Measurements from ENCODE around the gene PTPN7. TPM values are rescaled to one million over a fixed set of nuclear protein-coding genes. Genes with fewer than 3 reads are reported as not detected.

Gene PTPN7
- total and polyA plus RNA-seq, 8 donors: 0.23 to 2.9 (median 1.0) TPM

DNA sequence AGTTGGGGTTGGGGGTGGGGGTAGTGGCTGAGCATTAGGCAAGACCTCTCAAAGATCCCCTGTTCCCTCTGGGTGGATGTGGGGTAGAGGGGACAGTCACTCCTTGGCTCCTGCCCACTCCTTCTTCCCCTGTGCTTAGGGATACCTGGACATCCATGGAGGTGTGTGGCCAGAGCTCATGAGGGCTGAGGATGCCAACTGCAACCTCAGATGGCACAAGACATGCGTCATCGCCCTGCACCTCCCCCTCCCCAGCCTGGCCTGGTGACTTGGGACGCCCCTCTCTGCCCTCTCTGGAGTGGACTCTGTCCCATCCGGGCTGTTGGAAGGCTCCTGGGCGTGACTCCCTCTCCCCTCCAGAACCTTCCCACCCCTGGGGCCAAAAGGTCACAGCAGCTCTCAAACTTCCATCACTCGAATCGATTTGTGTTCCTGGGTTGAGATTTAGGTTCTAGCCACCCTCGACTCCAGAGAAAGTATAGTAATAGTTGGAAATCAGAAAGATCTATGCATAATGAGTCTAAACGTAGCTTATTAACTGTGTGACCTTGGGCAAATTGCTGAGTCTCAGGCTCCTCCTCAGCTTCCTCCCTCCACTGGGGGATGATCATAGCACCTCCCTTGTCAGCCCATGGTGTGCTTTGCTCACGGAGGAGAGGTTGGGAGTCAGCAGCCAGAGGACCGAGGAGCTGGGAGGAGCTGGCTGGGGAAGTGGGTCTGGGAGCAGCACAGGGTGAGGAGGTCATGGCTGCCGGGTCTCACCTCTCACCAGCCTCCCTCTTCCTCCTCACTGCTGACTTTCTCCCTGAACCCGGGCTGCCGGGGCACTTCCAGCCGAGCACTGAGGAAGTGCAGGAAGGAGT is 2.2 kb upstream of the PTPN7 start:
- ATAC-seq (no peak), FAIRE-seq (no peak), DNase-seq (no peak)
- TF ChIP-seq, protein P1, sequence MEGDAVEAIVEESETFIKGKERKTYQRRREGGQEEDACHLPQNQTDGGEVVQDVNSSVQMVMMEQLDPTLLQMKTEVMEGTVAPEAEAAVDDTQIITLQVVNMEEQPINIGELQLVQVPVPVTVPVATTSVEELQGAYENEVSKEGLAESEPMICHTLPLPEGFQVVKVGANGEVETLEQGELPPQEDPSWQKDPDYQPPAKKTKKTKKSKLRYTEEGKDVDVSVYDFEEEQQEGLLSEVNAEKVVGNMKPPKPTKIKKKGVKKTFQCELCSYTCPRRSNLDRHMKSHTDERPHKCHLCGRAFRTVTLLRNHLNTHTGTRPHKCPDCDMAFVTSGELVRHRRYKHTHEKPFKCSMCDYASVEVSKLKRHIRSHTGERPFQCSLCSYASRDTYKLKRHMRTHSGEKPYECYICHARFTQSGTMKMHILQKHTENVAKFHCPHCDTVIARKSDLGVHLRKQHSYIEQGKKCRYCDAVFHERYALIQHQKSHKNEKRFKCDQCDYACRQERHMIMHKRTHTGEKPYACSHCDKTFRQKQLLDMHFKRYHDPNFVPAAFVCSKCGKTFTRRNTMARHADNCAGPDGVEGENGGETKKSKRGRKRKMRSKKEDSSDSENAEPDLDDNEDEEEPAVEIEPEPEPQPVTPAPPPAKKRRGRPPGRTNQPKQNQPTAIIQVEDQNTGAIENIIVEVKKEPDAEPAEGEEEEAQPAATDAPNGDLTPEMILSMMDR (IDR thresholded peaks at IDR 0.05): no peak
- H3K27me3 ChIP-seq: no peaks in the 10 kb centered on the region
- WGBS, 2 donors: 30 to 41% methylated on average over 12 to 15 of the region's 15 CpGs
- no peak overlapping the region for H3K27ac ChIP-seq
- H3K9me3 ChIP-seq: no peaks in the 10 kb centered on the region
- intact Hi-C loops (cut with DNase I): no loop called here
- H3K36me3 ChIP-seq: no peaks in the 10 kb centered on the region
- H3K4me3 ChIP-seq: no peak overlapping the region
- H3K4me1 ChIP-seq: no peaks in the 10 kb centered on the region

DNA sequence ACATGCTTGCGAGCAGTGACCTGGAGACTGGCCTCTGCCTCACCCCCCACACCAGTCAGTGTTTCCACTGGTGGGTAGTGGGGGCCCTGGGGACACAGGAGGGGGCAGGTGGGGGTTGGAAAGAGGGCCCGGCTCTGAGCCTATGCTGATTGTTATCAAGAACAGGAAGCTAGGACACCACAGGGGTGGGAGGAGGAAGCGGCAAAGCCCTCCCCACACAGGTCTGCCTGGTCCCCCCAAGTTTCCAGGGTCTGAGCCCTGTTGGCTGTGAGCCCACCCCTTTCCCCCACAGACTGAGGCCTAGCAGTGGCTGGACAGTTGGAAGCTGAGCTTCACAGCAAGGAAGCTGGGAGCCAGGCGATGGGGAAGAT is 1.6 kb upstream of the PTPN7 start:
- 81 to 86% methylated on average over 4 of the region's 4 CpGs for WGBS, 2 donors
- Histone ChIP-seq H3K36me3 (no peaks in the 10 kb centered on the region), H3K27me3 (no peaks in the 10 kb centered on the region), H3K4me3 (no peak overlapping the region), H3K4me1 (no peaks in the 10 kb centered on the region), H3K27ac (no peak overlapping the region), H3K9me3 (no peaks in the 10 kb centered on the region)
- TF ChIP-seq, protein P1 (IDR thresholded peaks at IDR 0.05): no peak
- FAIRE-seq (no peak), ATAC-seq (peak in 1 of 4 donors; percentile 14), DNase-seq (no peak)
- intact Hi-C loops (cut with DNase I): no loop called here

DNA sequence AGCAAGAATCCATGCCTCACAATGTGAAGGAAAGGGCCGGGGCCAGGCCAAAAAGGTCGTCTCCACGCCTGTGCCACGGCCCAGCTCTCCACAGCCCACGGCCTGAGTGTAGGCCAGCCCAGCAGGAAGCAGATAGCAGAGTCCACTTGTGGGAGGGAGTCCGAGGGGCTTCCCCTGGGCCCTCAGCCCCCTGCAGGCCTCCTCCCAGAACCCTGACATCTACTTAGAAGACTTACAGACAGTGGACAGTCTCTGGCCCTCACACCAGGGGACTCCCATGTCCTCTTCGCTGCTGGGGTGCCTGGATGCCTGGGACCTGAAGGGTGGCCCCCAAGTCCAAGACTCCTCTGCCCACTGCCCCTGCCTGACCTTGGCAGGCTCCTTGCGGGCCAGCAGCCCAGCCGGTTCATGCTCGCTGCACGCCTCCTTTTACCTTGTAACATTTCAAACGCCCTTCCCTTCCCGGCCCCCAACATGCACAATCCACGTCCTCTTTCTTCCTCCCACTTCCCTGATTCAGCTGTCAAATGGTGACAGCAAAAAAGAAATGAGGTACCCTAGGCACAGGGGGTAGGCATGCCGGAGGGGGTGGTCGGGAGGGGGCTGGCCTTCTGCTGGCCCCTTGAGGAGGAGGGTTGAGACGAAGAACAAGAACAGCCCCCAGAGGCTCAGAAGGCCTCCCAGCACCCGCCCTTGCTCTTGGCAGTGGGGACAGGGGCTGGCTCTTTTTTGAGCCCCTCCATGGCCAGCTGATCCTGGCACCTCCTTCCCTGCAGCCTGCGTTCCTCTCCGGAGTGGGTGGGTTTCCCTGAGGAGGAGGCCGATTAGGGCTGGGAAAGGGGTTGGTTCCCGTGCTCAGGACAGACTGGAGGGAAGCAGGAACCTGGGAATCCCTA is 997 bp upstream of the PTPN7 start:
- Histone ChIP-seq H3K4me3 (peak overlapping the region in 1 of 4 donors; percentile 28), H3K27me3 (no peaks in the 10 kb centered on the region), H3K27ac (no peak overlapping the region), H3K4me1 (no peaks in the 10 kb centered on the region), H3K9me3 (no peaks in the 10 kb centered on the region), H3K36me3 (no peaks in the 10 kb centered on the region)
- intact Hi-C loops (cut with DNase I): no loop called here
- TF ChIP-seq, protein P1 (IDR thresholded peaks at IDR 0.05): no peak
- FAIRE-seq (no peak), DNase-seq (no peak), ATAC-seq (no peak)
- 77 to 81% methylated on average over 22 of the region's 22 CpGs for WGBS, 2 donors

DNA sequence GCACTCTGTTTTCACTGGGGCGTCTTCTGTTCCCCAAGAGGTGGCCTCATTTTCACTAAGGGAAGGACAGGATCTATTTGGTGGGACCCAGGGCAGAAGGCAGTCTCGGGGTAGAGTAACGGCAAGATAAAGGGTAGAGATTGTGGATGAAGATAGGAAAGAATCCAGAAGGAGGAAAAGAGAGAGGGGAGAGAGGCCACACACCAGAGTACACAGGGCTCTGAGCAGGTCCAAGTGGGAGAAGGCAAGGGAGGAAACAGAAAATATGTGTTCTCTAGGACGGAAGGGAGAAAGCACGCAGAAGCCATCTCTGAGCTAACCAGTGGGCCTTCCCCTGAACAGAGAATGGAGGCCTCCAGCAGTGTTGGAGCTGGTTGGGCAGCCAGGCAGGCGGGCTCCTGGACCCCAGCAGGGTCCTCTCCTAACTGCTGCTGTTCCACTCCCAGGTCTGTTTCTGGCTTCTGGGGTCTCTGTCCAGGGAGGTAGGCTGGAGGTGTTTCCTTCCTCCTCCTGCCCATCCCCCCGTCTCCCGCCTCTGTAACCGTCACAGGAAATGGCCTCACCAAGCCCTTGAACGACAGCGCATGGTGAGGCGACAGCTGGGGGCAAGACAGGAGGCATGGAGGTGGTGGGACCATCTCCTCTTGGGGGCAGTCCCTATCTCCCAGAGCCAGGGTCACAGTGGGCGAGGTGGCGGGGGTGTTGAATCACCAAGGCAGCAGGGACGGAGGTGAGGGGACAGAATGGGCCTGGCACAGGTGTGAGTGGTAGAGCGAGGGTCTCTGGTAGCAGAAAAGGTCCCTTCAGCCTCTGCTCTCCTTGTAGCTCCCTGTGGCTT is 649 bp downstream of the PTPN7 start:
- Histone ChIP-seq H3K27ac (peak overlapping the region in 2 of 4 donors; percentile 19 to 55), H3K9me3 (no peaks in the 10 kb centered on the region), H3K27me3 (no peaks in the 10 kb centered on the region), H3K4me1 (peaks cover 0 to 5% (median 0%) of the 10 kb centered on the region in 3 donors), H3K36me3 (no peaks in the 10 kb centered on the region), H3K4me3 (peak overlapping the region in 1 of 4 donors; percentile 28)
- intact Hi-C loops (cut with DNase I): no loop called here
- ATAC-seq (no peak), FAIRE-seq (no peak), DNase-seq (no peak)
- TF ChIP-seq, protein P1 (IDR thresholded peaks at IDR 0.05): no peak
- 87 to 90% methylated on average over 13 to 16 of the region's 16 CpGs for WGBS, 2 donors

Measured in pancreas (tissue), 10 donors.